B cell (primary cell): ENCODE results near the gene USP48. TPM values are rescaled to one million over a fixed set of nuclear protein-coding genes. Genes with fewer than 3 reads are reported as not detected.
A peak's percentile ranks its signal among the peaks of the same experiment; 100 is the strongest.

Source experiments
- ATAC-seq: fragments of 200-7000 bp; cut with Tn5 transposase; one replicate; pipeline ENCODE4 v1.10.0; 2021; ENCODE audit warnings: low read depth, mild to moderate bottlenecking, moderate number of reproducible peaks, moderate library complexity
- CTCF ChIA-PET: fragments of 350-600 bp; sonication (Branson Sonifier 250); formaldehyde crosslinking; loops from one replicate; lab custom pipeline; 2021; ENCODE audit warnings: antibody characterized with exemption, inconsistent platforms; lab: Charles Lee
- POLR2A ChIA-PET: fragments of 350-600 bp; sonication (Branson Sonifier 250); formaldehyde crosslinking; loops from one replicate; lab custom pipeline; 2021; ENCODE audit warnings: antibody characterized with exemption; lab: Charles Lee
- DNase-seq: peaks from one replicate; pipeline ENCODE4 v3.0.0; 2013
- H2AFZ ChIP-seq: 2 replicates; pipeline ENCODE4 v1.6.1; 2012; ENCODE audit warnings: mild to moderate bottlenecking, low read depth, low read length; ENCODE audit not compliant: insufficient read depth, poor library complexity, severe bottlenecking
- H3K27ac ChIP-seq, 2 donors: 1 replicate in 1 of 2; 2 replicates in 1 of 2; pipeline ENCODE4 v1.5.1; 2012 to 2013; ENCODE audit warnings: low read length in 2 of 2, mild to moderate bottlenecking in 2 of 2, moderate library complexity in 1 of 2
- H3K27me3 ChIP-seq, 4 experiments: fragments of 200-600 bp in 1 of 4; sonication (generic) in 1 of 4; replicated peaks in 1 of 4; 1 replicate in 2 of 4; 2 replicates in 2 of 4; pipeline versions ENCODE4 v1.6.1 to v1.7.0; 2013 to 2016; ENCODE audit warnings: low read length in 3 of 4, mild to moderate bottlenecking in 2 of 4, mixed read lengths in 1 of 4, moderate library complexity in 1 of 4; ENCODE audit not compliant: insufficient read depth in 4 of 4, control insufficient read depth in 3 of 4; ENCODE audit errors: control extremely low read depth in 1 of 4
- H3K36me3 ChIP-seq, 2 experiments: replicated peaks in 1 of 2; 1 replicate in 1 of 2; 2 replicates in 1 of 2; pipeline versions ENCODE4 v1.6.1 to v1.7.1; 2013; ENCODE audit warnings: low read length in 1 of 2; ENCODE audit not compliant: insufficient read depth in 2 of 2, control insufficient read depth in 1 of 2; ENCODE audit errors: control extremely low read depth in 1 of 2, extremely low read depth in 1 of 2
- H3K4me1 ChIP-seq, 2 donors: fragments of 200-600 bp in 1 of 2; sonication (generic) in 1 of 2; 1 replicate in 1 of 2; 2 replicates in 1 of 2; pipeline versions ENCODE4 v1.5.1 to v1.6.1; 2013 to 2017; ENCODE audit warnings: low read length in 2 of 2; ENCODE audit not compliant: control insufficient read depth in 2 of 2, insufficient read depth in 2 of 2
- H3K4me2 ChIP-seq: replicated peaks from 2 replicates; pipeline ENCODE3; 2012; ENCODE audit warnings: mild to moderate bottlenecking, low read depth, low read length; ENCODE audit not compliant: poor library complexity, severe bottlenecking
- H3K4me3 ChIP-seq, 5 experiments: fragments of 200-600 bp in 1 of 5; sonication (generic) in 1 of 5; 1 replicate in 3 of 5; 2 replicates in 2 of 5; pipeline versions ENCODE4 v1.5.1 to v1.7.0; 2011 to 2016; ENCODE audit warnings: low read length in 4 of 5, mild to moderate bottlenecking in 4 of 5, low read depth in 2 of 5, control low read depth in 1 of 5, moderate library complexity in 1 of 5; ENCODE audit not compliant: insufficient read depth in 1 of 5; ENCODE audit errors: control extremely low read depth in 1 of 5, extremely low read depth in 1 of 5
- H3K79me2 ChIP-seq: fragments of 200-600 bp; sonication (generic); one replicate; pipeline ENCODE4 v1.6.0; 2016; ENCODE audit warnings: low read length; ENCODE audit not compliant: control insufficient read depth, insufficient read depth
- H3K9ac ChIP-seq: fragments of 200-600 bp; sonication (generic); 2 replicates; pipeline ENCODE4 v1.6.1; 2017; ENCODE audit warnings: mild to moderate bottlenecking, low read length, moderate library complexity
- H3K9me3 ChIP-seq, 3 donors: one replicate each; pipeline versions ENCODE4 v1.6.1 to v1.7.1; 2013; ENCODE audit warnings: low read length in 2 of 3; ENCODE audit not compliant: control insufficient read depth in 2 of 3, insufficient read depth in 1 of 3; ENCODE audit errors: control extremely low read depth in 1 of 3
- H4K20me1 ChIP-seq: 2 replicates; pipeline ENCODE4 v1.6.0; 2012; ENCODE audit warnings: mild to moderate bottlenecking, low read length; ENCODE audit not compliant: insufficient read depth, control insufficient read depth, poor library complexity, severe bottlenecking
- H3K27ac Mint-ChIP-seq: one replicate; pipeline ENCODE4 v1.8.0; 2021; ENCODE audit warnings: mixed read lengths
- H3K27me3 Mint-ChIP-seq: one replicate; pipeline ENCODE4 v1.8.0; 2021; ENCODE audit warnings: mixed read lengths
- H3K4me1 Mint-ChIP-seq: one replicate; pipeline ENCODE4 v1.8.0; 2021; ENCODE audit warnings: mixed read lengths
- H3K4me3 Mint-ChIP-seq: one replicate; pipeline ENCODE4 v1.8.0; 2021; ENCODE audit warnings: mixed read lengths
- H3K9me3 Mint-ChIP-seq: one replicate; pipeline ENCODE4 v1.8.0; 2022; ENCODE audit warnings: mixed read lengths; ENCODE audit not compliant: insufficient read depth
- CTCF ChIP-seq: fragments of 200-600 bp; IDR thresholded peaks from one replicate; pipeline ENCODE4 v1.8.0; 2022; ENCODE audit warnings: antibody characterized with exemption, mild to moderate bottlenecking
- EZH2 ChIP-seq: IDR thresholded peaks from 2 replicates; pipeline ENCODE4 v1.6.1; 2012; ENCODE audit warnings: borderline replicate concordance, low read depth, mild to moderate bottlenecking, moderate library complexity, low read length; ENCODE audit not compliant: insufficient read depth, poor library complexity, severe bottlenecking
- WGBS: methylation state at CpG from one replicate; pipeline ENCODE4 v1.1.5; 2013; ENCODE audit warnings: missing lambda C conversion rate; ENCODE audit not compliant: insufficient coverage; 5-methylcytosine and 5-hydroxymethylcytosine counted together
- intact Hi-C: fragments of 100-400 bp; cut with micrococcal nuclease; formaldehyde crosslinking; loops from one replicate; pipeline ENCODE4 v1.10.0; 2022
- polyA plus RNA-seq: library from polyadenylated mRNA; depleted of rRNA; stranded (reverse); fragments of >200 nt; gene quantifications from 2 replicates; pipeline ENCODE4 v1.2.3, GENCODE V29; 2012
- total RNA-seq, 2 donors: library from RNA; stranded (reverse); fragments of 120-200 nt in 1 of 2; gene quantifications; 1 replicate in 1 of 2; 2 replicates in 1 of 2; pipeline versions ENCODE4 v1.2.3 to v1.2.4, GENCODE V29; 2013 to 2022

The USP48 gene
- total and polyA plus RNA-seq, 2 donors (not counting 1 experiment from before 2014, with no cell fraction given), result 21.2 to 135 TPM

- POLR2A ChIA-PET, result interaction anchor here (0.7 kb wide), 1 partner anchor 38 kb away, joined by 6 read pairs; no protein-coding TSS in a partner anchor
- Histone ChIP-seq H3K36me3 (no peaks in the 10 kb centered on the region), H3K9me3 (peaks cover 0 to 2% (median 0%) of the 10 kb centered on the region in 3 donors), H3K27ac (peak overlapping the region; percentile 59 to 61), H4K20me1 (peaks cover 45% of the 10 kb centered on the region), H3K4me3 (peak overlapping the region in 2 of 5 experiments; percentile 12 to 29), H3K9ac (peak overlapping the region; percentile 29), H3K27me3 (no peaks in the 10 kb centered on the region), H3K4me2 (peak overlapping the region; percentile 47), H2AFZ (peak overlapping the region; percentile 36), H3K79me2 (peaks cover 77% of the 10 kb centered on the region), H3K4me1 (peaks cover 25 to 46% of the 10 kb centered on the region in 2 donors)
- CTCF ChIA-PET, result no interaction called here
- no peak for TF ChIP-seq EZH2
- no peak for TF ChIP-seq CTCF
- Mint-ChIP-seq H3K4me1 (peaks cover 53% of the 10 kb centered on the region), H3K27ac (peak overlapping the region; percentile 94), H3K27me3 (no peaks in the 10 kb centered on the region), H3K9me3 (peaks cover 2% of the 10 kb centered on the region), H3K4me3 (peak overlapping the region; percentile 82)
- DNase-seq (peak; percentile 47), ATAC-seq (no peak)
- intact Hi-C loops, result loop anchor here (5.0 kb wide), 4 partner anchors 87 to 993 kb away; partner anchors contain the start of genes HP1BP3, HSPG2 and ZBTB40
- 60% methylated on average over 2 of the region's 12 CpGs for WGBS
Observed at GRCh38 chr1:21779613-21780521, 3.1 kb downstream of the USP48 start.

GRCh38 chr1:21778405-21778727 lies 4.6 kb downstream of the USP48 start:
- no peak for ATAC-seq
- Mint-ChIP-seq H3K9me3 (peaks cover 2% of the 10 kb centered on the region), H3K4me1 (peaks cover 54% of the 10 kb centered on the region), H3K27me3 (no peaks in the 10 kb centered on the region), H3K27ac (peak overlapping the region; percentile 32), H3K4me3 (peak overlapping the region; percentile 26)
- TF ChIP-seq CTCF (no peak), EZH2 (no peak)
- peaks cover 0 to 5% (median 1%) of the 10 kb centered on the region in 3 donors for H3K9me3 ChIP-seq
- H3K27ac ChIP-seq, result no peak overlapping the region
- no peak overlapping the region for H2AFZ ChIP-seq
- WGBS, result no CpG with 5 or more reads among the region's 2 CpGs
- no peak overlapping the region for H3K9ac ChIP-seq
- intact Hi-C loops, result no loop called here
- H3K4me2 ChIP-seq, result no peak overlapping the region
- peaks cover 26 to 48% of the 10 kb centered on the region in 2 donors for H3K4me1 ChIP-seq
- H3K4me3 ChIP-seq, result no peak overlapping the region
- no peaks in the 10 kb centered on the region for H3K27me3 ChIP-seq
- H4K20me1 ChIP-seq, result peaks cover 51% of the 10 kb centered on the region
- DNase-seq, result no peak
- H3K79me2 ChIP-seq, result peaks cover 90% of the 10 kb centered on the region
- ChIA-PET CTCF (no interaction called here), POLR2A (no interaction called here)
- H3K36me3 ChIP-seq, result no peaks in the 10 kb centered on the region
